AG09319 (cell line): Measurements from ENCODE around the gene TMEM18.

Experiments used
- DNase-seq: peaks from one replicate; pipeline ENCODE4 v3.0.0-alpha.2; 2010; ENCODE audit warnings: low read depth; ENCODE audit errors: extremely low read depth
- CTCF ChIP-seq: IDR thresholded peaks from 2 replicates; pipeline ENCODE4 v1.5.1; 2011; ENCODE audit warnings: low read depth, mild to moderate bottlenecking, inconsistent platforms, low read length, moderate library complexity

The TMEM18 gene

GRCh38 chr2:650343-651310 is 26.6 kb downstream of the TMEM18 start:
- DNase-seq = peak; percentile 79
- TF ChIP-seq CTCF = no peak

GRCh38 chr2:649426-650342 is 27.5 kb downstream of the TMEM18 start:
- no peak for TF ChIP-seq CTCF
- DNase-seq = no peak

DNA sequence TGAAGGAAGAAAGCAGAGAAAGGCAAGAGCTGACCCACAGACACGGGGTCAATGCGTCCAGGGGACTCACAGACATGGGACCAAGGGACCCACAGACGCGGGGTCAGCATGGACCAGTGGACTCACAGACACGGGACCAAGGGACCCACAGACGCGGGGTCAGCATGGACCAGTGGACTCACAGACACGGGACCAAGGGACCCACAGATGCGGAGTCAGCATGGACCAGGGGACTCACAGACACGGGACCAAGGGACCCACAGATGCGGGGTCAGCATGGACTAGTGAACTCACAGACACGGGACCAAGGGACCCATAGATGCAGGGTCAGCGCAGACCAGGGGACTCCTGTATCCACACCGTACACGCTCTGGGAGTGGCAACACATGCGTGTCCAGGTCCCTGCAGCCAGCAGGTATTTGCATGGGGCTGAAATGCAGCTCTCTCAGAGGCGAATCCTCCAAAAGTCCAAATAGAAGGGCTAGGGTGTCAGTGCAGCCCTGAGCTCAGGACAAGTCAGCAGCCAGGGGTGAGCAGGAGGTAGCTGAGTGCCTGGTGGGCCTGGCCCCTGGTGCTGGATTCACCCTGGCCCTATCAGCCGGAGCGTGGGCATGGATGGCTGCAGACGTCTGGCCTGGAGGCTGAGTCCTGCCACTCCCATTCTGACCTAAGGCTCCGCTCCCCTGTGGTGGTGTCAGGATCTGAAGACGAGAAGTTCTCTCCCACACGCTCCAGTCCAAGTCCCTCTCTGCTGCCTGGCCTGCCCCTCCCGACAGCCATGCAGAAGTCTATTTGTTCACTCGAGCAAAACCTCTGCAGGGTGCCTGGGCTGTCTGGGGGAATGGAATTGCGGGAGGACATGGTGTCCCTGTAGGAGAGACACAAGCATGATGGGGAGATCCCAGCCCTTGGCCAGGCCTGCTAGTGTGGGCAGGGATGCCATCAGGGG is 28.5 kb downstream of the TMEM18 start:
- no peak for TF ChIP-seq CTCF
- DNase-seq = no peak

- no peak for TF ChIP-seq CTCF
- no peak for DNase-seq
Measured at GRCh38 chr2:647691-648231, 29.4 kb downstream of the TMEM18 start.

DNA sequence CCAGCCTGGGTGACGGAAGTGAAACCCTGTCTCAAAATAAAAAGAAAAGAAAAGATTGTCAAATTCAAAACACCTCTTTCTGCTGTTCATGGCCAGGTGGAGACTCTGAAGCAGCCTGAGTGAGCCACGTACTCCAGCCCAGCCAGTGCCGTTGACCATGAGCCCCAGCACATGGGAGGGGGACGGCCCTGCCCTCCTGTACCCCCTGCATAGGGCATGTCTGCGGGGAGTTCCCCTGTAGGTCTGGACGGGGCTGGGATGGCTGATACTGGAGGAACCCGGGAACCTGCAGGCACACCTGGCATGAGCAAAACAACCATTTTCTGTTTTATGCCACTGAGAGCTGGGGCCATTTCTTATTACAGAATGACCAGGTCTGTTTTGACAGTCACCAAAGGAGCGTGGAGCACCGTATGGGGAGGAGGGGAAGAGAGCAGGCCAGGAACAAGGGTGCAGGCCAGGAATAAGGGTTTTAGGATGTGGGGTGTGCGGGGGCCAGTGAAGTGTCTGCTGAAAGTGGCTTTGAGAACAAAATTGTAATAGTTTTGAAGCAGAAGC is 30.1 kb downstream of the TMEM18 start:
- no peak for DNase-seq
- TF ChIP-seq CTCF = no peak

- DNase-seq = no peak
- no peak for TF ChIP-seq CTCF
Measured at GRCh38 chr2:644871-645270, 32.3 kb downstream of the TMEM18 start.
